K562 (cell line): ENCODE measurements around the gene GMPR2.

ENCODE experiments used
- ARNT ChIP-seq, 2 experiments: fragments of 450-650 bp; IDR thresholded peaks; 2 replicates each; pipeline ENCODE4 v1.6.1; 2016; ENCODE audit warnings: mild to moderate bottlenecking in 1 of 2
- ELF4 ChIP-seq: fragments of 450-650 bp; formaldehyde crosslinking; IDR thresholded peaks from 2 replicates; pipeline ENCODE4 v1.4.0; 2022; ENCODE audit warnings: missing genetic modification characterization
- MXI1 ChIP-seq: IDR thresholded peaks from 2 replicates; pipeline ENCODE4 v1.6.1; 2011; ENCODE audit warnings: low read depth, mild to moderate bottlenecking, improper control_type of control experiment, low read length
- NR2C1 ChIP-seq, 2 experiments: fragments of 450-650 bp; IDR thresholded peaks; 2 replicates each; pipeline ENCODE4 v1.6.1; 2017; ENCODE audit warnings: mild to moderate bottlenecking in 2 of 2, antibody characterized with exemption in 1 of 2, inconsistent platforms in 1 of 2, missing compliant biosample characterization in 1 of 2, missing genetic modification characterization in 1 of 2
- RAD21 ChIP-seq, 2 experiments: fragments of 250-450 bp in 1 of 2; fragments of 450-650 bp in 1 of 2; sonication (Bioruptor Pico) in 1 of 2; formaldehyde crosslinking in 1 of 2; IDR thresholded peaks in 1 of 2; conservative IDR thresholded peaks in 1 of 2; 2 replicates each; pipeline versions ENCODE4 v1.4.0 to v1.8.0; 2020 to 2022; ENCODE audit warnings: mild to moderate bottlenecking in 2 of 2, moderate library complexity in 1 of 2
- RBM17 ChIP-seq: fragments of 200-400 bp; formaldehyde crosslinking; IDR thresholded peaks from 2 replicates; pipeline ENCODE4 v1.6.1; 2017; ENCODE audit warnings: low read depth, mild to moderate bottlenecking, low read length, borderline replicate concordance
- YY1 ChIP-seq, 3 experiments: IDR thresholded peaks; 2 replicates each; pipeline ENCODE4 v1.6.1; 2011; ENCODE audit warnings: low read length in 2 of 3, mild to moderate bottlenecking in 2 of 3, moderate library complexity in 2 of 3, borderline replicate concordance in 1 of 3, control low read depth in 1 of 3, low read depth in 1 of 3; ENCODE audit not compliant: insufficient read depth in 3 of 3, insufficient replicate concordance in 2 of 3, control insufficient read depth in 1 of 3, insufficient read length in 1 of 3; ENCODE audit errors: extremely low read depth in 1 of 3
- TF ChIP-seq, protein P1 (sequence below): sonication (generic); formaldehyde crosslinking; IDR thresholded peaks from 2 replicates; pipeline ENCODE4 v1.8.1; 2023; ENCODE audit warnings: mild to moderate bottlenecking, missing genetic modification reagents
- TF ChIP-seq, protein P2 (sequence below), 3 experiments: IDR thresholded peaks in 2 of 3; conservative IDR thresholded peaks in 1 of 3; 2 replicates each; pipeline ENCODE4 v1.5.1; 2011 to 2012; ENCODE audit warnings: low read length in 3 of 3, mild to moderate bottlenecking in 3 of 3, control low read depth in 2 of 3, improper control_type of control experiment in 1 of 3, inconsistent platforms in 1 of 3, low read depth in 1 of 3, mixed read lengths in 1 of 3, moderate library complexity in 1 of 3; ENCODE audit not compliant: insufficient read depth in 2 of 3

DNA sequence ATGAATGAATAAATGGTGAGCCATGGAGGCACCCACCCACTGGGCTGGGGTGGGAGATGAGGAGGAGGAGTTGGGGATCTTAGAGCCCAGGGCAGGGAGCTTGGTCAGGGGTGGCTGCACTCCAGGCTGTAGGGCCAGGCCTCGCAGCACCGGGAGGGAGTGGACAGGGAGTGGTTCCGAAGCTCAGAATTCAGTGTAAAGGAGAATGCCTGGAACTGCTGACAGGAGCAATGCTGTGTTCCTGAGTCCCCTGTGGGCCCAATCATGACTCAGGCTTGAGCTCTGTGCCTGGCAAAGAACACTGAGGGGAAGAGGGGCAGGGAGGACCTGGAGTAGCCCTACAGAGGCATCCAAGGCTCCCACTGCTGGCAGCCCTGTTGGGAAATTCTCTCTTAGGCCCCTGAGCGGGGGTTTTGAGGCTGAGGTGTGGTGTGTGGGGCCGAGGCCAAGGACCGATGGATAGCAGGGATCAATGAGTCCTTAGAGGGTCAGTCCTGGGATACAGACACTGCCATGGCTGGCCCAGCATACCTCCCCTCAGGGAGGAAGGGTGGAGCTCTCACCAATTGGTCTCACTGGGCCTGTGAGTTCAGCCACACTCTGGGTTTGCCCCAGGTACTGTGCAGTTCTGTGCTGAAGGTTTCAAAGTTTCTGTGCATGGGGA, 48.2 kb downstream of the GMPR2 start:
- TF ChIP-seq YY1 (IDR thresholded peaks at IDR 0.05; ENCODE audit: borderline replicate concordance in 1 of 3, control insufficient read depth in 1 of 3, extremely low read depth in 1 of 3, insufficient read depth in 3 of 3, insufficient read length in 1 of 3, insufficient replicate concordance in 2 of 3, low read depth in 1 of 3, low read length in 2 of 3) (no peak), RBM17 (no peak), RAD21 (CRISPR knock-in tag; conservative IDR thresholded peaks at IDR 0.05 in 1 of 2, IDR thresholded peaks at IDR 0.05 in 1 of 2) (no peak), MXI1 (no peak), NR2C1 (IDR thresholded peaks at IDR 0.05) (no peak), NR2C1 (tag; IDR thresholded peaks at IDR 0.05) (no peak), ELF4 (CRISPR knock-in tag) (no peak), ARNT (IDR thresholded peaks at IDR 0.05) (no peak)
- TF ChIP-seq, protein P1, sequence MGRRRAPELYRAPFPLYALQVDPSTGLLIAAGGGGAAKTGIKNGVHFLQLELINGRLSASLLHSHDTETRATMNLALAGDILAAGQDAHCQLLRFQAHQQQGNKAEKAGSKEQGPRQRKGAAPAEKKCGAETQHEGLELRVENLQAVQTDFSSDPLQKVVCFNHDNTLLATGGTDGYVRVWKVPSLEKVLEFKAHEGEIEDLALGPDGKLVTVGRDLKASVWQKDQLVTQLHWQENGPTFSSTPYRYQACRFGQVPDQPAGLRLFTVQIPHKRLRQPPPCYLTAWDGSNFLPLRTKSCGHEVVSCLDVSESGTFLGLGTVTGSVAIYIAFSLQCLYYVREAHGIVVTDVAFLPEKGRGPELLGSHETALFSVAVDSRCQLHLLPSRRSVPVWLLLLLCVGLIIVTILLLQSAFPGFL (CRISPR knock-in tag), result no peak
- TF ChIP-seq, protein P2, sequence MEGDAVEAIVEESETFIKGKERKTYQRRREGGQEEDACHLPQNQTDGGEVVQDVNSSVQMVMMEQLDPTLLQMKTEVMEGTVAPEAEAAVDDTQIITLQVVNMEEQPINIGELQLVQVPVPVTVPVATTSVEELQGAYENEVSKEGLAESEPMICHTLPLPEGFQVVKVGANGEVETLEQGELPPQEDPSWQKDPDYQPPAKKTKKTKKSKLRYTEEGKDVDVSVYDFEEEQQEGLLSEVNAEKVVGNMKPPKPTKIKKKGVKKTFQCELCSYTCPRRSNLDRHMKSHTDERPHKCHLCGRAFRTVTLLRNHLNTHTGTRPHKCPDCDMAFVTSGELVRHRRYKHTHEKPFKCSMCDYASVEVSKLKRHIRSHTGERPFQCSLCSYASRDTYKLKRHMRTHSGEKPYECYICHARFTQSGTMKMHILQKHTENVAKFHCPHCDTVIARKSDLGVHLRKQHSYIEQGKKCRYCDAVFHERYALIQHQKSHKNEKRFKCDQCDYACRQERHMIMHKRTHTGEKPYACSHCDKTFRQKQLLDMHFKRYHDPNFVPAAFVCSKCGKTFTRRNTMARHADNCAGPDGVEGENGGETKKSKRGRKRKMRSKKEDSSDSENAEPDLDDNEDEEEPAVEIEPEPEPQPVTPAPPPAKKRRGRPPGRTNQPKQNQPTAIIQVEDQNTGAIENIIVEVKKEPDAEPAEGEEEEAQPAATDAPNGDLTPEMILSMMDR (IDR thresholded peaks at IDR 0.05 in 2 of 3, conservative IDR thresholded peaks at IDR 0.05 in 1 of 3; ENCODE audit: insufficient read depth in 2 of 3, low read depth in 1 of 3, low read length in 3 of 3), result no peak
